ENCODE results near the gene DNASE1L2. TPM values are rescaled to one million over a fixed set of nuclear protein-coding genes. Genes with fewer than 3 reads are reported as not detected.

Gene DNASE1L2
- total RNA-seq, 1 experiment from 2014 or later = 1.6 TPM

DNA sequence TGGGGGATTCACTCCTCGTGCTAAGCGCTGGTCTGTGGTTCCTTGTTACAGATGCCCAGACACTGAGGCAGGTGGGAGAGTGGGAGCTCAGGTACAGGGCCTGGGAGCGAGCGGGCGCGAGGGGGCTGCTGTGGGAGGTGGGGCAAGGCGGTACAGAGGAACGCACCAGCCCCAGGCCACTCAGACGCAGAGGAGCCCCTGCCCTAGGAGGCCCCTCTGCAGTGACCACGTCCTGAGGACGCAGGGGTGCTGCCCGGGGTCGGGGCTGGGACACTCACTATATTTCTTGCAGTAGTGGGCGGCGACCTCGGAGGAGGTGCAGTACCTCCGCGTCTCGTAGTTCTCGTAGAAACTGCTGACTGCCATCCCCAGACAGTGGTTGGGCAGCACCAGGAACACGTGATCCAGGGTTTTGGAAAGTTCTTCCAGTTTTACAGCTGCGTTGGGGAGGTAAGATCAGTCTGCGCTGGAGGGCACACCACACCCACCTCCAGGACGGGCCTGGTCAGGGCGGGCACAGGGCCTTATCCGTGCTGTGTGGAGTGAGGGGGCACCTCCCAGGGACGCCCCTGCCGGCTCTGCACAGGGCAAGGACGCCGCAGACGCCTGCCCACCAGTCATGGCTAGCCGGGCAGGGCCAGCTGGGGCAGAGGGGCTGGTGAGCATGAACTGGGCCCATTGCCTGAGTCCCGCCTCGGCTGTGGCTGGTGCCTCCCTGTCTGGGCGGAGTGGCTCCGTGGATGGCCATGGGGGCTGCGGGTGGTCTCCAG is 47.9 kb downstream of the DNASE1L2 start:
- DNase-seq (ENCODE audit: extremely low read depth, low read depth) = no peak

DNA sequence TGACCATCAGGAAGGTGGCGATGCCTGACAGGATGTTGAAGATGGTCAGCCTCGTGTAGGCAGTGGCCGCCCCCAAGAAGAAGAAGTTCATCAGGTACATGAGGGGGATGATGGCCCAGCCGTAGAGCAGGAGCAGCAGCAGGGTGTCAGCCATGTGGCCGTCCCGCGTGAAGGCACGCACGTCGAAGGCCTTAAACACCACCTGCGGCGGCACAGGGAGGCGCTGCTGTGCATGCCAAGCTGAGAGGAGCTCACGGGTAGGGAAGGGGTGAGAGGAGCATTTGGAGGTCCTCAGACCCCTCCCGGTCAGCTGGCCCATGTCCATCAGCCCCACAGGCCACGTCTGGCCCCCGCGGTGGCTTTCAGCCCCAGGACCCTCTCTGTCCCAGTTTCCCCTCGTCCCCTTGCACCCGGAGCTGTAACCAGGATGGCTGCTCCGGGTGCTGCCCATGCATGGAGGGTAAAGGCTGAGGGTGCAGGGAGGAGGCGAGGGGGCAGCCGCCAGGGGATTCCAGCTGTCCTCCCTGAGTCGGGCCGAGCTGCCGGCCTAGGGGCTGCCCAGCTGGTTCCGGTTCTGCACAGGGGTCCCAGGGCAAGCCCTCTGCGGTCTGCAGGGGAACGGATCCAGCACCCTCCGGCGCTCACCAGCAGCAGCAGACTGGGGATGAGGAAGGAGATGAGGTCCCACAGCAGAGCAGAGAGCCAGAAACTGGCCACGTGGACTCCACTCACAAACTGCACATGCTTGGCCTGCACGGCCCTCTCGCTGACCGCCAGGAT is 48.7 kb downstream of the DNASE1L2 start:
- DNase-seq (ENCODE audit: extremely low read depth, low read depth) = no peak

DNA sequence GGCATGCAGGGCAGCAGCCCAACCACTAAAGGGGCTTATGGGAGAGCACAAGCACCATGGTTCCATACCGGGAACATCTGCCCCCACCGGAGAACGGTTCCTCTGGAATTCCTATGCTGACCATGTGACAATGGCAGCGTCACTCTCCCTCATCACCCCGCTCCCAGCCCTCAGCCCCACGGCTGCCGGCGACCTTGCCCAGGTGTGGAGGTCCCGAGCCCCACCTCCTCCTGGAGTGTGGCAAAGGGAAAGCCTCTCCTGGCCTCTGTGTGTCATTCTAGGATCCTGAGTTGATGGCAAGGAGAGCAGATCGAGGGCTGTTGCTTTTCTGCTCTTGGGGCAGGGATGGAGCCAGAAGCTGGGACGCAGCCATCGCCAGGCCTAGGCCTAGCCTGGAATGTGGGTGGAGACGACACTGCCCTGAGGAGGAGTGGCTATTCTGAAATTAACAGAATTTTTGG is 49.5 kb downstream of the DNASE1L2 start:
- DNase-seq (ENCODE audit: extremely low read depth, low read depth) = no peak

DNA sequence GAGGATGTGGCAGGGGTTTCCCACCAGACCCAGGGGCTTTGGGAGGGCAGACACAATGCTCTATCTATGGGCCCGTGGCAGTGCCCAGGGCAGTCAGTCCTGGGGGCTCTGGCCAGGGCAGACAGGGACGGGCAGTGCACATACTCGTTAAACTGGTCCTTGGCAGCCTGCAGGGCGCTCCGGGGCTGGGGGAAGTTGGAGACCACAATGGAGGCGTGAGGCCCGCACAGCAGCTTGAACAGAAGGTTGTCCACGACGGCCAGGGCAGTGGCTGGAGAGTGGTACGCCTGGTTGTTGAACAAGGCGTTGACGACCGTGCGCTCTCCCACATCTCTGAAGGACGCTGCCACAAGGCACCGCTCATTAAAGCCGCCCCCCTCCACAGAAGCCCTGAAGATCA is 50.3 kb downstream of the DNASE1L2 start:
- DNase-seq (ENCODE audit: extremely low read depth, low read depth) = no peak

DNA sequence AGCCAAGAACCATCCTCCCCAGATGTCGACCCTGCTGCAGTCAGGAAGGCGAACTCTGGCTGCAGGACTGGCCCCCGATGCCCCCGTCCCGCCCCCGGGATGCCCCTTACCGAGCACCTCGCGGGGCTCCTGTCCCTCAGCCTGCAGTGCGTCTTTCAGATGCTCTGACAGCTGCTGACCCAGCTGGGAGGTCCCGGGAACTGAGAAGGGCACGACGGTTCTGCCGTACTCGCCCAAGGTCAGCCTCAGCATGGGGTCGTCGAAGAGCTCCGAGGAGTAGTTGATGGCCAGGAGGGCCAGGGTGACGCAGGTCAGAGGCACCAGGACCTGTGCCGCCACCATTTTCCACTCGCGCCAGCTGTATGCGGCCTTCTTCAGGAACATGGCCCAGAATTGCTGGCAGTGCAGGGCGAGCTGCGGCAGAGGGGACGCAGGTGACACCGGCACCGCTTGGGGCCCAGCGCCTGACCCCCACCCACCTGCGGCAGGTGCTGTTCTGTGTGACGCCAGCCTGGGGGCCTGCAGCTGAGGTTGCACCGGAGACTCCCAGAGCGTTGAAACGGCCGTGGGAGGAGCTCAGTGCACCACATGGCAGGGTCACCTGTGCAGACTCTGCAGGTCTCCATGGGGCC is 51.8 kb downstream of the DNASE1L2 start:
- DNase-seq (ENCODE audit: extremely low read depth, low read depth) = no peak

Small RNA genes within 50 kb of the gene (small RNA-seq; reads per million reads assigned to genes)
- gene MIR3677 = 0 to 0.06 reads per million in 2 experiments
- gene MIR4717 = 0 reads per million in 2 experiments

Other genes with a start within 250 kb of the DNASE1L2 start
- 4.0 and 4.5 TPM in 2 replicates for gene SYNGR3, start 246.5 kb upstream of the DNASE1L2 start, total RNA-seq (2014; rRNA removed; shearing (Covaris generic))
- 35.1 and 37.1 TPM in 2 replicates for gene ZNF598, start 226.6 kb upstream of the DNASE1L2 start, total RNA-seq (2014; rRNA removed; shearing (Covaris generic))
- gene NPW, start 216.7 kb upstream of the DNASE1L2 start, total RNA-seq (2014; rRNA removed; shearing (Covaris generic)) = 3.4 and 4.8 TPM in 2 replicates
- gene NHERF2, start 209.5 kb upstream of the DNASE1L2 start, total RNA-seq (2014; rRNA removed; shearing (Covaris generic)) = 11.1 and 13.3 TPM in 2 replicates
- gene NTHL1, start 188.6 kb upstream of the DNASE1L2 start, total RNA-seq (2014; rRNA removed; shearing (Covaris generic)) = 18.0 and 20.2 TPM in 2 replicates
- 33.8 and 38.5 TPM in 2 replicates for gene TSC2, start 188.5 kb upstream of the DNASE1L2 start, total RNA-seq (2014; rRNA removed; shearing (Covaris generic))
- 98.8 and 119 TPM in 2 replicates for gene PKD1, start 100.5 kb upstream of the DNASE1L2 start, total RNA-seq (2014; rRNA removed; shearing (Covaris generic))
- gene RAB26, start 87.8 kb upstream of the DNASE1L2 start, total RNA-seq (2014; rRNA removed; shearing (Covaris generic)) = 0.66 and 1.2 TPM in 2 replicates
- gene TRAF7, start 80.7 kb upstream of the DNASE1L2 start, total RNA-seq (2014; rRNA removed; shearing (Covaris generic)) = 52.8 and 55.6 TPM in 2 replicates
- 0.50 and 1.5 TPM in 2 replicates for gene CASKIN1, start 39.8 kb upstream of the DNASE1L2 start, total RNA-seq (2014; rRNA removed; shearing (Covaris generic))
- 58.5 and 58.7 TPM in 2 replicates for gene MLST8, start 31.0 kb upstream of the DNASE1L2 start, total RNA-seq (2014; rRNA removed; shearing (Covaris generic))
- gene BRICD5, start 25.6 kb upstream of the DNASE1L2 start, total RNA-seq (2014; rRNA removed; shearing (Covaris generic)) = 2.1 and 2.9 TPM in 2 replicates
- 8.6 and 11.9 TPM in 2 replicates for gene PGP, start 21.6 kb upstream of the DNASE1L2 start, total RNA-seq (2014; rRNA removed; shearing (Covaris generic))
- gene E4F1, start 12.9 kb upstream of the DNASE1L2 start, total RNA-seq (2014; rRNA removed; shearing (Covaris generic)) = 18.6 and 21.7 TPM in 2 replicates
- 87.3 and 107 TPM in 2 replicates for gene ECI1, start 15.1 kb downstream of the DNASE1L2 start, total RNA-seq (2014; rRNA removed; shearing (Covaris generic))
- gene RNPS1, start 31.7 kb downstream of the DNASE1L2 start, total RNA-seq (2014; rRNA removed; shearing (Covaris generic)) = 142 and 147 TPM in 2 replicates
- 11.7 and 12.2 TPM in 2 replicates for gene ABCA3, start 104.3 kb downstream of the DNASE1L2 start, total RNA-seq (2014; rRNA removed; shearing (Covaris generic))
- gene CCNF, start 193.0 kb downstream of the DNASE1L2 start, total RNA-seq (2014; rRNA removed; shearing (Covaris generic)) = 21.2 and 22.1 TPM in 2 replicates
- gene TEDC2, start 223.7 kb downstream of the DNASE1L2 start, total RNA-seq (2014; rRNA removed; shearing (Covaris generic)) = 12.5 and 14.2 TPM in 2 replicates
- gene NTN3, start 234.9 kb downstream of the DNASE1L2 start, total RNA-seq (2014; rRNA removed; shearing (Covaris generic)) = 0.07 and 0.14 TPM in 2 replicates
- gene TBC1D24, start 238.7 kb downstream of the DNASE1L2 start, total RNA-seq (2014; rRNA removed; shearing (Covaris generic)) = 9.4 and 10.2 TPM in 2 replicates

Measured in NCI-H460 (cell line).